NCI-H146 treated with DMSO at 0.1 percent for 48 hours (cell line): ENCODE data around the gene ULK1.
"Not testable (repeated sequence)": the region's sequence is repeated elsewhere in the genome, so short reads cannot be mapped to it uniquely, and the experiment has no call there.

ENCODE experiments used
- DNase-seq: peaks from one replicate; lab custom pipeline; 2025; ENCODE audit not compliant: unreplicated experiment; lab: John Stamatoyannopoulos, UW

The ULK1 gene

DNA sequence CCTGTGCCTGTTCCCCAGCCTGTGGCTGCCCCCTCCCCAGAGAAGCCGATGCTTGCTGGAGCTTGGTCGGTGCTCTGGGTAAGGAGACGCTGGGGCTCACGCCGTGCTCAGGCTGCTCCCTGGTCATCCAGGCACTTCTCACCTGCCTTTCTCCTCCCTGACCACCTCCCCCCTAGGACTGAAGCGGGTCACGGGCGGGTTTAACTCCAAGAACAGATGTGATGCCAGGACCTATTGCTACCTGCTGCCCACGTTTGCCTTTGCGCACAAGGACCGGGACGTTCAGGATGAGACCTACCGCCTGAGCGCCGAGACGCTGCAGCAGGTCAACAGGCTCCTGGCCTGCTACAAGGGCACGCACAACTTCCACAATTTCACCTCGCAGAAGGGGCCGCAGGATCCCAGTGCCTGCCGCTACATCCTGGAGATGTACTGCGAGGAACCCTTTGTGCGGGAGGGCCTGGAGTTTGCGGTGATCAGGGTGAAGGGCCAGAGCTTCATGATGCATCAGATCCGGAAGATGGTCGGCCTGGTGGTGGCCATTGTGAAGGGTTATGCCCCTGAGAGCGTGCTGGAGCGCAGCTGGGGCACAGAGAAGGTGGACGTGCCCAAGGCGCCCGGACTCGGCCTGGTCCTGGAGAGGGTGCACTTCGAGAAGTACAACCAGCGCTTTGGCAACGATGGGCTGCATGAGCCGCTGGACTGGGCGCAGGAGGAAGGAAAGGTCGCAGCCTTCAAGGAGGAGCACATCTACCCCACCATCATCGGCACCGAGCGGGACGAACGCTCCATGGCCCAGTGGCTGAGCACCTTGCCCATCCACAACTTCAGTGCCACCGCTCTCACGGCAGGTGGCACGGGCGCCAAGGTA is 46.9 kb downstream of the ULK1 start:
- no peak for DNase-seq

DNA sequence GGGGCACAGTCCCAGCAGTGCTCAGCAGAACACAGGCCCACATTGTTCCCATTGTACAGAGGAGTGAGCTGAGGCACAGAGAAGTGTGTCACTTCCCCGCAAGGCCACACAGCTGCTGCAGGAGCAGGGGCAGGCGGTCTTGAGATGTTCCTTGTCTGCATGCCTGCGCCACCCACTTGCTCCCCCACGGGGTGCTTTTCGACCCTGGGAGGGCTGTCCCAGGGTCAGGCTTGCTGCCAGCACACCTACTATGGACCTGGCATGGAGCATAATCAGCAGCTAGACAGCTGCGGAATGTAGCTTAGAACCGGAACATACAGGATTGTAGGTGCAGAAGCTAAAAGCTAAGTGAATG is 47.5 kb downstream of the ULK1 start:
- DNase-seq: no peak

DNA sequence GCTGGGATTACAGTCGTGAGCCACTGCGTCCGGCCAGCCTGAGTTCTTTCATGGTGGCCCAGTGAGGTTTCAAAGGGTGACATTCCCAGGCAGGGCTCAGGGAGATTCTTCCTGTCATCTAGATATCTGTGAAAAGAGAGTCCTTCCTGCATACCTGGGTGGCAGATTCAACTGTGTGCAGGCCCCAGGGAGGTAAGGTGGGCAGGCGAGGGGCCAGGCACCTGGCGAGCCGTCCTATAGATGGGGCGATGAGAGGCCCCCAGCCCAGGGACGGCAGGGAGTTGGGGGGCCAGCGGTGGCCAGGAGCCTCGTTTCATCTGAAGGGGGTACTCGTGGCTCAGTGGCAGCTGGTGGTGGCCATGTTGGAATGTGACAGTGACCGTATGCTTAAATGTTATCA is 48.2 kb downstream of the ULK1 start:
- no peak for DNase-seq

DNA sequence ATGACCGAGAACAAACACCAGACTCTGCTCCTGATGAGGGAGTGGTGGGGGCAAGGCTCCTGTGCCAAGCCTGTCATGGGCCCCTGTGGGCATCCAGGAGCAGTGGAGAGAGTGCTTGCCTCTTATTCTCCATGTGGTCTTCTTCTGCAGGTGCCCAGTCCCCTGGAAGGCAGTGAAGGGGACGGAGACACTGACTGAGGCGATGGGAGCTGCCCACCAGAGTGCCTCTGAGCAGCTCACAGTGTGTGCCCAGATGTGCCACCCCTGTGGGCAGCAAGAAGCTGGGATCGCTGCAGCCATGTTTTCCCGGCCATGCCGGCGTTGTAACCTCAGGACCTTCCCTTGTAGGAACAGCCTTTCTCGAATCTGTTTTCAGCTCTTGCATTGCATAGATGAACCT is 49.0 kb downstream of the ULK1 start:
- no peak for DNase-seq

DNA sequence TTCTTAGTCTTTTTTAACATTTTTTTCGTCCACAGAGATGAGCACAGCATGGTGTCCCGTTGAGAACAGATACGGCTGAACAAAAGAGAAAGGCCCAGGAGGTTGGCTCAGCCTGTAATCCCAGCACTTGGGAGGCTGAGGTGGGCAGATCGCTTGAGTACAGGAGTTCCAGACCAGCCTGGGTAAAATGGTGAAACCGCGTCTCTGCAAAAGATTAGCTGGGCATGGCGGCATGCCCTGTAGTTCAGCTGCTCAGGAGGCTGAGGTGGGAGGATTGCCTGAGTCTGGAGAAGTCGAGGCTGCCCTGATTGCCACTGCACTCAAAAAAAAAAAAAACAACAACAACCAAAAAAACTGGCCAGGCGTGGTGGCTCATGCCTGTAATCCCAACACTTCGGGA is 49.5 kb downstream of the ULK1 start:
- no peak for DNase-seq

DNA sequence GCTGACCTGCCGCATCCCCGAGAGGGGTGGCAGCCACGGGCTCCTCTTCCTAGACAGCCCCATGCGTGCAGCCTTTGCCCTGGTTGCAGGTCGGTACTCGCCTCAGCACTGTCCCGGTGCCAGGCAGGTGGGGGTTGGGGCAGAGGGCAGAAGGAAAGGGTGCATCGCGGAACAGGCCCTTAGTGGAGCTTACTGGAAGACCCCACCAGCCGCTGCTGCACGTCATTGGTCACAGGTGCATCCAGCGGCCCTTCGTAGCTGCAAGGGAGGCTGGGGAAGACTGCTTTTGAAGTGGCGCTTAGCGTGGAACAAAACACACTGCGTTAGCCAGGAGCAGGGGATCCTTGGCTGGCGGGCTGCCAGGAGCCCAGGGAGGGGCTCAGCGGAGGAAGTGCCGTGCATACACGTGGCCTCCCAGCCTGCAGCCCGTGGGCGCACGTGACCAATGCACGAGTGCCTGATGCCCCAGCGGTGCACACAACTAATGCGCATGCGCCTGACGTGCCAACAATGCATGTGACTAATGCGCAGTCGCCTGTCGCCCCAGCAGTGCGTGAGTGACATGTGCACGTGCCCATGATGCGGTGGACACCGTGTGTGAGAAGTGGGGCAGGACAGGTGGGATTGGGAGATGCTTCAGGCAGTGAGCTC is 50.3 kb downstream of the ULK1 start:
- no peak for DNase-seq

DNA sequence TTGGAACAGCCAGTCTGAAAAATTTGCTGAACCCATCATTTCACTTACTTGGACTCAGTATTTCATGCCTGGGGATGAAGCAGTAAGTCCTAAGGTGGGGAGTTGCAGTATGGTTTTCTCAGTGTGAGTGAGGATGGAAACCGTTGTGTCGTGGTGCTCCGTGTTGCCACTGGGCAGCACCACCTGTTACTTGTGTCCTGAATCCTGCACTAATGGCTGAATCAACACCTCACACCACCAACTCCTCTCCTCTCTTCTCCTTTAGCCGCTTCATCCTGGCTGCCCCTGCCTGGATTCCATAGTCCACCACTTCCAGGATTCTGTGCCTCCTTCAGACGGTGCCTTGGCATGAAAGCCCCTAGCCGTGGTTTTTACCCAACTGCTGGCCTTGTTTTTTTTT is 52.3 kb downstream of the ULK1 start:
- no peak for DNase-seq

DNA sequence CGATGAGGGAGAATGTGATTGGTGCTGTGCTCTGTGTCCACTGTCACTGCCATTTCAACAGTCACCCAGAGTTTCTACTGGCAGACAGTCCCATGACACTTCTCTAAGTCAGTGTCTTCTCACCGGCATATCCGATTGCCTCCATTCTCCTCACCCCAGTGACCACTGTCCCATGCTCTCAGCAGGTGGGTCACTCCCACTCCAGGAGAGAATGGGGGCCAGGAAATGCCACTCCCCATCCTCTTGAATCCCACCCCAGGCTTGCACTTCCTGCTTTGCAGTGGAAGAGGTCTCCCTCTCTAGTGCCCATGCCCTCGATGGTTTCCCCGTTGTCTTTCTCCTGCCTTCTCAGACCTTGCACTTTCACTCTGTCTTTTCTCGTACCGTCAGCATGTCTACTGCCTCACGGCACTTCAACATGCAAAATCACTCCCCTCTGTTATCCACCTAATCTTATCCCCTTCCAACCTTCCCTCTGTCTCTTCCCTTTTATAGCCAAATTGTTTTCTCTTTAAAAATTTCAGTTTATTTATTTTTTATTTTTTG is 53.1 kb downstream of the ULK1 start:
- DNase-seq: no peak

DNA sequence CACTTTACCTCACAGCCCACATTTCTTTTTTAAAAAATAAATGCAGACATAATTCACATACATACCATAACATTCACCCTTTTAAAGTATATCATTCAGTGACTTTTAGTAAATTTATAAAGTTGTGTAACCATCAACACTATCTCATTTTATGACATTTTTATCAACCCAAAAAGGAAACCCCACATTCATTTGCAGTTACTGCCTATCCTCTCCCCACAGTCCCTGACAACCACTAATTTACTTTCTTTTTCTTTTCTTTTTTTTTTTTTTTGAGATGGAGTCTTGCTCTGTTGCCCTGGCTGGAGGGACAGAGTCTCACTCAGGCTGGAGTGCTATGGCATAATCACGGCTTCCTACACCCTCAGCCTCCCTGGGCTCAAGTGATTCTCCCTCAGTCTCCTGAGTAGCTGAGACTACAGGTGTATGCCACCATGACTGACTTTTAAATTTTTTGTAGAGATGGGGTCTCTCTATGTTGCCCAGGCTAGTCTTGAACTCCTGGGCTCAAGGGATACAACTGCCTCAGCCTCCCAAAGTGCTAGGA is 53.8 kb downstream of the ULK1 start:
- DNase-seq: no peak

DNA sequence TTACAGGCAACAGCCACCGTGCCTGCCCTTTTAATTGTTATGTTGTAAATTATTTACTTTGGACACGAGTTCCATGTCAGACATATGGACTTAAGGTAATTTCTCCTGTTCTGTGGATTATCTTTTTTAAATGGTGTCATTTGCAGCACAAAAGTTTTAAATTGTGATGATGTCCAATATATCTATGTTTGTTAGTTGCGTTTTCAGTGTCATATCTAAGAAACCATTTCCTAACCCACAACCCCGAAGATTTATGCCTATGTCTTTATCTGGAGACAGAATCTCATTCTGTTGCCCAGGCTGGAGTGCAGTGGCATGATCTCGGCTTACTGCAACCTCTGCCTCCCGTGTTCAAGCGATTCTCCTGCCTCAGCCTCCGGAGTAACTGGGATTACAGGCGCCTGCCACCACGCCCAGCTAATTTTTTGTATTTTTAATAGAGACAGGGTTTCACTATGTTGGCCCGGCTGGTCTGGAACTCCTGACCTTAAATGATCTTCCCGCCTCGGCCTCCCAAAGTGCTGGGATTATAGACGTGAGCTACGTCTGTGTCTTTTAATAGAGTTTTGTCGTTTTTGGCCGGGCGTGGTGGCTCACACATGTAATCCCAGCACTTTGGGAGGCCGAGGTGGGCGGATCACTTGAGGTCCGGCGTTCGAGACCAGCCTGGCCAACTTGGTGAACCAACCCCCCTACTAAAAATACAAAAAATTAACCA is 54.5 kb downstream of the ULK1 start:
- not testable (repeated sequence) for DNase-seq

DNA sequence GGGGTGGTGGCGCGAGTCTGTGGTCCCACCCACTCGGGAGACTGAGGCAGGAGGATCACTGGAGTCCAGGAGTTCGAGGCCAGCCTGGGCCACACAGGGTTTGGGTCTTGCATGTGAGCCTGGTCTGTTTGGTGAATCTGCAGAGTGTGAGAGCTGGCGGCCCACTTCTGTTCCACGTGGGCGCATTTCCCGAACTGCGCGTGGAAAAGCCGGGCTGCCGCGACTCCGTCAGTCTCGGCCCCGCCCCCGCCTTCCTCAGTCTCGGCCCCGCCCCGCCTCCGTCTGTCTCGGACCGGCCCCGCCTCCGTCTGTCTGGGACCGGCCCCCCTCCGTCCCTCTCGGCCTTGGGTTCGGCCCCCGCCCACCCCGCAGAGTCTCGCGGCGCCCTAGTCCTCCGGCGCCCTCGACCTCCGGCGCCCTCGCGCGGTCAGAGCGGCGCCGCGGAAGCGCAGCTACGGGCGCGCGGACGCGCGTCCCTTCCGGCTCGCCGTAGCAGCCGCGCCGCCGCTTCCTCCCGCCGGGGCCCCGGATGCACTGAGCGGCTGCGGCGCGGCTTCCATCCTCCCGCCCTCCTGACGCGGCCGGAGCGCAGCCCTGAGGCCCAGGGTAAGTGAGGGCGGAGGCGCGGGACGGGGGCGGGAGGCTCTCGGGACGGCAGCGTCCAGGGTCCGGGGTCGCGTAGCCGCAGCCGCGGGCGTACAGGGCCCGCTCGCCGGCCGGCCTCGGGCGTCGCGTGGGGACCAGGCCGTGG is 55.2 kb downstream of the ULK1 start, which contains the start of gene EP400:
Gene EP400, plus strand, starts transcription at position 512 of the 751 bp plus-strand sequence. CDS start 10,678 bp downstream, outside the sequence.
- DNase-seq: peak; percentile 62

DNA sequence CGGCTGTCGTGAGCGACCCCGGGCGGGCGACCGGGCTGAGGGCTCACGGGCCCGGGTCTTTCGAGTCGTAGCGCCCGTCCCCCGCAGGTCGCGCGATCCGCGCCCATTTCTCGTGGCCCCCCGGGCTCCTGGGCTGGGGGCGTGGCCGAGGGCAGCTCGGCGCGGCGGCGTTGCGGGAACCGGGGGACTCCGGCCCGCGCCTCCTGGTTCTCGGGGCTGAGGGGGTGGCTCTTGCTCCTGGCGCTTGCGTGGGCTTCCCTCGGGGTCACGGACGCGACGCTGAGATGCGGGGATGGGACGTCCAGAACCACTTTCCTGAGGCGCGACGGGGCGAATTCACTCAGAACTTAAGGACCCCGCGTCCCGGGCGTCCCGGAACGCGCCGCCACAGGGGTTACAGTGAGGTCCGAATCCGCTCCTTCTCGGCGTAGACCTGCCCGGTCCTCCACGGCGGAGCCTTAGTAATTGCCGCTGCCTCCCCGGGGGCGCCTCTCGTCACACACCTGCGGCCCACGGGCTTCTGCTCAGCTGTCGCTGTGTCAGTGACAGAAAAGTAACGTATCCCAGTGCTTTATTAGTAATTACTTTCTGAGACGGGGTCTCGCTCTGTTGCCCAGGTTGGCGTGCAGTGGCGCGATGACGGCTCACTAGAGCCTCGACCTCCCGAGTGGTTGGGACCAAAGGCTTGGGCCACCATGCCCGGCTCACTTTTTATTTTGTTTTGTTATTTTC is 55.9 kb downstream of the ULK1 start:
- no peak for DNase-seq

DNA sequence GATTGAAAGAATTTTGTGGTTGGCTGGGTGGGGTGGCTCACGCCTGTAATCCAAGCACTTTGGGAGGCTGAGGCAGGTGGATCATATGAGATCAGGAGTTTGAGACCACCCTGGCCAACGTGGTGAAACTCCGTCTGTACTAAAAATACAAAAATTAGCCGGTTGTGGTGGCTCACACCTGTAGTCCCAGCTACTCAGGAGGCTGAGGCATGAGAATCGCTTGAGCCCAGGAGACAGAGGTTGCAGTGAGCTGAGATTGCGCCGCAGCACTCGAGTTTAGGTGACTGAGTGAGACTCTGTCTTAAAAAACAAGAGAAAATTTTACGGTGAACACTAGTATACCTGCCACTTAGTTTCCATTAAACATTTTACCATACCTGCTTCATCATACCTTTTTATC is 59.4 kb downstream of the ULK1 start:
- DNase-seq: not testable (repeated sequence)

DNA sequence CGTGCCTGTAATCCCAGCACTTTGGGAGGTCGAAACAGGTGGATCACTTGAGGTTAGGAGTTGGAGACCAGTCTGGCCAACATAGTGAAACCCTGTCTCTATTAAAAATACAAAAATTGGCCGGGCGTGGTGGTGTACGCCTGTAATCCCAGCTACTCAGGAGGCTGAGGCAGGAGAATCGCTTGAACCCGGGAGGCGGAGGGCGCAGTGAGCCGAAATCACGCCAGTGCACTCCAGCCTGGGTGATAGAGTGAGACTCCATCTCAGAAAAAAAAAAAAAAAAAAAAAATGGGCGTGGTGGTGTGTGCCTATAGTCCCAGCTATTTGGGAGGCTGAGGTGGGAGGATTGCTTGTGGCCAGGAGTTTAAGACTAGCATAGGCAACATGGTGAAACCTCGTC is 60.0 kb downstream of the ULK1 start:
- DNase-seq: not testable (repeated sequence)

DNA sequence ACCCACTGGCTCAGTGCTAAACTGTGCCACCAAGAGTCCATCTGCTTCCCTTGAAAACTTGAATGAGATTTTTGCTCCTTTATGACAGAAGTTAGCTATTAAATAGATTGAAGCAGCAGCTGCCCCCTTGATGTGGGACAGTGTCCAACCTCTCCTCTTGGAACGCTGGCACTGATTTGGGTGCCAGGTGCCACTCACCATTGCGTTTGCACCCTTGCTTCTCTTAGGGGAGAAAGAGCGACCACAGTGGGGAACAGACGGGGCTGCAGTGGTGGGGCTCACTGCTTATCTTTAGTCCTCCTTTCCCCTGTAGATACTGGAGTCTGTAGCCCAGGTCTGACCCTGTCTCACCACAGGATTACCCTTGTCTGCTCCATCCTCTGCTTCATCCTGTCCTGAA is 64.7 kb downstream of the ULK1 start:
- DNase-seq: no peak

DNA sequence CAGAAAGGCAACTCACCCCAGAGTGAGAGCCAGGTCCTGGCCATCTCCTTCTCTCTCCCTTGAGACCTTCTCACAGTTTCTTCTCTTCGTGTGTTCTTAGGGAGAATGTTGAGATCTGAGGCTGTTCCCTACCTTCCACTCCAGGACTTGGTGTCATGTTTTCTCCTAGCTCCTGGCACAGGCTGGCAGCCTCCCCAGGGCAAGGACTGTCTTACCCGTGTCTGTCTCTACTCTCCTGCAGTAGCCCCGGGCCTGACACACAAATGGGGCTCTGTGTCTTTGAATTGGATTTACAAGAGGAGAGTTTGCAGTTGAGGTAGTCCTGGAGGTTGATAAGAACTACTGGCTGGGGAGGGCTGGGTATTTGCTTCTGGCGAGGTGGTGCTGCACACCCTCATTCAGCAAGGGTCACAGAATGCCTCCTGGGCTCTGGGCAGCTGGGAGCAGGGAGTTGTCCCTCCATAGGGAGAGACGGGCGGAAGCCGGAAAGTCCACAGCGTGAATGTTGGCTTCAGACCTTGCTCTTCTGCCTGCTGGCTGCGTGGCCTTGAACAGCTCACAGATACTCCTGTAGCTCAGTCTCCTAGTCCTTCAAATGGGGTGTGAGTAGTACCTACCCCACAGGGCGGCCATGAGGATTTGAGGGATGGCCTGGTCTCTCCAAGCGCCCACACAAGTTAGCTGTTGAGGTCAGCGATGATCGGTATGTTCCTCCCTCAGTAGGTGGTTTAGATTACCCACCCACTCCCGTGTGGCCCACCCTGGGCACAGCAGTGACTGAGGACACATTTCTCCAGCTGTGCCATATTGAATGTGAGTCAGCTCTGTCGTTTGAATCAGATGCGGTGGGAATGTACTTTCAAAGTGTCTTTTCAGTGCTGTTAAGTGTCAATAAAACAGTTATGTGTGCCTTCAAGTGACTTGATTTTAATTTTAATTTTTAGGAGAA is 65.5 kb downstream of the ULK1 start:
- no peak for DNase-seq

DNA sequence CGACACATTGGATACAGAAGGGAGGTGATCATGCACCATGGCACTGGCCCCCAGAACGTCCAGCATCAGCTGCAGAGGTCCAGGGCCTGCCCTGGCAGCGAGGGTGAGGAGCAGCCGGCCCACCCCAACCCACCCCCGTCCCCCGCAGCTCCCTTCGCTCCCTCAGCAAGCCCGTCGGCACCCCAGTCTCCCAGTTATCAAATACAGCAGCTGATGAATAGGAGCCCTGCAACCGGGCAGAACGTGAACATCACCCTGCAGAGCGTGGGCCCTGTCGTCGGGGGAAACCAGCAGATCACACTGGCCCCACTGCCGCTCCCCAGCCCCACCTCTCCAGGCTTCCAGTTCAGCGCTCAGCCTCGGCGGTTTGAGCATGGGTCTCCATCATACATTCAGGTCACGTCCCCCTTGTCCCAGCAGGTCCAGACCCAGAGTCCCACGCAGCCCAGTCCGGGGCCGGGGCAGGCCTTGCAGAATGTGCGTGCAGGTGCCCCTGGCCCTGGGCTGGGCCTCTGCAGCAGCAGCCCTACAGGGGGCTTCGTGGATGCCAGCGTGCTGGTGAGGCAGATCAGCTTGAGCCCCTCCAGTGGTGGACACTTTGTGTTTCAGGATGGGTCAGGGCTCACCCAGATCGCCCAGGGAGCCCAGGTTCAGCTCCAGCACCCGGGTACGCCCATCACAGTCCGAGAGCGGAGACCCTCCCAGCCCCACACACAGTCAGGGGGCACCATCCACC is 66.3 kb downstream of the ULK1 start:
- DNase-seq: not testable (repeated sequence)

DNA sequence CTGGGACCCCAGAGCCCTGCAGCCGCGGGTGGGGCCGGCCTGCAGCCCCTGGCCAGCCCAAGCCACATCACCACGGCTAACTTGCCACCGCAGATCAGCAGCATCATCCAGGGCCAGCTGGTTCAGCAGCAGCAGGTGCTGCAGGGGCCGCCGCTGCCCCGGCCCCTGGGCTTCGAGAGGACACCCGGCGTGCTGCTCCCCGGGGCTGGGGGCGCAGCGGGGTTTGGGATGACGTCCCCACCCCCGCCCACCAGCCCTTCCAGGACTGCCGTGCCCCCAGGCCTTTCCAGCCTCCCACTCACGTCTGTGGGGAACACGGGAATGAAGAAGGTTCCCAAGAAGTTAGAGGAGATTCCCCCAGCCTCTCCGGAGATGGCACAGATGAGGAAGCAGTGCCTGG is 66.9 kb downstream of the ULK1 start:
- not testable (repeated sequence) for DNase-seq
